Fibroblast of mammary gland (primary cell): ENCODE measurements around the gene C6orf163.
A peak's percentile ranks its signal among the peaks of the same experiment; 100 is the strongest.
"Not testable (repeated sequence)": the region's sequence is repeated elsewhere in the genome, so short reads cannot be mapped to it uniquely, and the experiment has no call there.

ENCODE experiments used
- DNase-seq: peaks from one replicate; pipeline ENCODE4 v3.0.0-alpha.2; 2010; ENCODE audit warnings: low read depth
- H3K4me3 ChIP-seq: 2 replicates; pipeline ENCODE4 v1.5.1; 2011; ENCODE audit warnings: low read depth, mild to moderate bottlenecking, low read length, moderate library complexity; ENCODE audit not compliant: control insufficient read depth
- TF ChIP-seq, protein P1 (sequence below): conservative IDR thresholded peaks from 2 replicates; pipeline ENCODE4 v1.5.1; 2011; ENCODE audit warnings: low read depth, low read length, inconsistent platforms; ENCODE audit not compliant: control insufficient read depth, insufficient read depth

C6orf163 gene

DNA sequence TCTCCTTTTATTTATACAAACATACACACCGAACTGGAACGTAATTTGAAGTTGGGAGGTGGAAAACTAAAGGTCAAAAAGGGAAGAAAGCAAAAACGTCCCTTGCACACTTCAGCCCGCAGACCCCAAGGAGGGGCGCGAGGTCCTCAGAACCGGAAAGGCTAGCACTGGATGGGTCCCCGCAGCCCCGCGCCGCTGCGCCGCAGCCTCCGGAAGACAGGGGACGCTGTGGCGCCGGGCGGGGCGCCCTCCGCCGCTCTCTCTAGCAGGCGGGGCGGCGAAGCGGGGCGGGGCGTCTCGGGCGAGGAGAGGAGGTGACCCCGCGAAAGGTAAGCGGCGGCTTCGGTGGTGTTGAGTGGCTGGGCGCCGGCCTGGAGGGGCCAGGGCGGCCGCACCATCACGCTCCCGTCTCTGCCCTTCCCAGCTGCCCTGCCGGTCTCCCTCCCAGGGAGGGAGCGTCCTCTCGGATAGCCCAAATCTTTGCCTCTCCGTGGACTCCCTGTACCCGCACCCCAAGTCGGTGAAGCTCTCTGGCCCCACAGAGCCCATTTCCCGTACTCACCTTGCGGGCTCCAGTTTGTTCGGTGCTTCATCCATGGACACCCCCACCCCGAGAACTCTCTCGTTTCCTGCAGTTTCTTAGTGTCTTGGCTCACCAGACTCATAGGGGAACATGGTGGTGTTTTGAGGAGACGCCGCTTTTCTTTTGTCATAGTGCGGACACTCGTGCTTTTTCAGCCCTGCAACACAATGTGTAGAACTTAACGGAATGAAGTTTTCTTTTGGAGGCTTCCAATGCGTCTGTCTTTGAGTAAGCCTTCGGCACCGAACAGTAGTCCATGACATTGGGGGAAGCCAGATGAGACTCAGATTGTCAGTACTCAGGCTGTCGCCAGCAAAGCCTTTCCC is 22.1 kb upstream of the C6orf163 start, which contains the start of gene SMIM8:
TSS of gene SMIM8 (plus strand) at position 285 of the 909 bp plus-strand sequence. CDS start 14,444 bp downstream, outside the sequence.
- DNase-seq, result peak; percentile 61
- H3K4me3 ChIP-seq, result peak within 1 kb of the TSS; percentile 80
- TF ChIP-seq, protein P1, sequence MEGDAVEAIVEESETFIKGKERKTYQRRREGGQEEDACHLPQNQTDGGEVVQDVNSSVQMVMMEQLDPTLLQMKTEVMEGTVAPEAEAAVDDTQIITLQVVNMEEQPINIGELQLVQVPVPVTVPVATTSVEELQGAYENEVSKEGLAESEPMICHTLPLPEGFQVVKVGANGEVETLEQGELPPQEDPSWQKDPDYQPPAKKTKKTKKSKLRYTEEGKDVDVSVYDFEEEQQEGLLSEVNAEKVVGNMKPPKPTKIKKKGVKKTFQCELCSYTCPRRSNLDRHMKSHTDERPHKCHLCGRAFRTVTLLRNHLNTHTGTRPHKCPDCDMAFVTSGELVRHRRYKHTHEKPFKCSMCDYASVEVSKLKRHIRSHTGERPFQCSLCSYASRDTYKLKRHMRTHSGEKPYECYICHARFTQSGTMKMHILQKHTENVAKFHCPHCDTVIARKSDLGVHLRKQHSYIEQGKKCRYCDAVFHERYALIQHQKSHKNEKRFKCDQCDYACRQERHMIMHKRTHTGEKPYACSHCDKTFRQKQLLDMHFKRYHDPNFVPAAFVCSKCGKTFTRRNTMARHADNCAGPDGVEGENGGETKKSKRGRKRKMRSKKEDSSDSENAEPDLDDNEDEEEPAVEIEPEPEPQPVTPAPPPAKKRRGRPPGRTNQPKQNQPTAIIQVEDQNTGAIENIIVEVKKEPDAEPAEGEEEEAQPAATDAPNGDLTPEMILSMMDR, result peak; percentile 58

- not testable (repeated sequence) for H3K4me3 ChIP-seq, DNase-seq
Measured at GRCh38 chr6:87323880-87324279, 20.7 kb upstream of the C6orf163 start.

- no peak overlapping the region for H3K4me3 ChIP-seq
- no peak for DNase-seq
- TF ChIP-seq, protein P1, result no peak
Measured at GRCh38 chr6:87330961-87331360, 13.7 kb upstream of the C6orf163 start.

DNA sequence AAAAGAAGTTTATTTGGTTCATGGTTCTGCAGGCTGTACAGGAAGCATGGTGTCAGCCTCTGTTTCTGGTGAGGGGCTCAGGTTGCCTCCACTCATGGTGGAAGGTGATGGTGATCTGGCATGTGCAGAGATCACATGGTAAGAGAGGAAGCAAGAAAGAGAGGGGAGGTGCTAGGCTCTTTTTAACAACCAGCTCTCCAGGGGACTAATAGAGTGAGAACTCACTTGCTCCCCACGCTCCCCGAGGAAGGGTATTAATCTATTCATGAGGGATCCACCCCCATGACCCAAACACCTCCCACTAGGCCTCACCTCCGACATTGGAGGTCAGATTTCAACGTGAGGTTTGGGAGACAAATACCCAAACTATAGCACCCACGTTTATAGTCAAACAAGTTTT is 11.6 kb upstream of the C6orf163 start:
- no peak overlapping the region for H3K4me3 ChIP-seq
- TF ChIP-seq, protein P1, result no peak
- DNase-seq, result no peak

- no peak overlapping the region for H3K4me3 ChIP-seq
- TF ChIP-seq, protein P1, result no peak
- peak; percentile 54 for DNase-seq
Measured at GRCh38 chr6:87333591-87334181, 10.9 kb upstream of the C6orf163 start.

- no peak overlapping the region for H3K4me3 ChIP-seq
- TF ChIP-seq, protein P1, result no peak
- DNase-seq, result no peak
Measured at GRCh38 chr6:87334683-87335082, 9.9 kb upstream of the C6orf163 start.

- no peak for DNase-seq
- TF ChIP-seq, protein P1, result no peak
Measured at GRCh38 chr6:87336367-87336766, 8.2 kb upstream of the C6orf163 start.

More at GRCh38 chr6:87336367-87336766, 8.2 kb upstream of the C6orf163 start:
- no peak overlapping the region for H3K4me3 ChIP-seq
